ENCODE results near the gene GRK2.

- TF ChIP-seq CTCF (IDR thresholded peaks at IDR 0.05) (no peak), POLR2A (IDR thresholded peaks at IDR 0.05) (no peak)
Measured at GRCh38 chr11:67300256-67300755, 34.0 kb downstream of the GRK2 start.

Data from testis (tissue), 2 donors.